GM18507 (cell line): Measurements from ENCODE around the gene CST5.
"Not testable (repeated sequence)": the region's sequence is repeated elsewhere in the genome, so short reads cannot be mapped to it uniquely, and the experiment has no call there.

ENCODE experiments used
- DNase-seq: peaks from one replicate; pipeline ENCODE4 v3.0.0; 2011; ENCODE audit warnings: low read depth; ENCODE audit not compliant: insufficient read length; ENCODE audit errors: extremely low spot score
- FAIRE-seq: peaks from 2 replicates; lab custom pipeline; 2011; peaks lifted over from hg19 to GRCh38; lab: Jason Lieb, UNC

CST5 gene

GRCh38 chr20:23860771-23861170 lies 18.8 kb downstream of the CST5 start:
- DNase-seq, FAIRE-seq: not testable (repeated sequence)

GRCh38 chr20:23857962-23858595 lies 21.5 kb downstream of the CST5 start:
- FAIRE-seq, result no peak
- DNase-seq, result no peak

- FAIRE-seq (no peak), DNase-seq (no peak)
Measured at GRCh38 chr20:23856736-23857135, 22.8 kb downstream of the CST5 start.

GRCh38 chr20:23856226-23856625 lies 23.3 kb downstream of the CST5 start:
- no peak for FAIRE-seq

GRCh38 chr20:23841693-23842092 lies 37.9 kb downstream of the CST5 start:
- no peak for FAIRE-seq
- DNase-seq, result no peak

More at GRCh38 chr20:23856226-23856625, 23.3 kb downstream of the CST5 start:
- no peak for DNase-seq

- FAIRE-seq (no peak), DNase-seq (no peak)
Measured at GRCh38 chr20:23835716-23836115, 43.8 kb downstream of the CST5 start.

GRCh38 chr20:23832775-23833513 lies 46.6 kb downstream of the CST5 start:
- no peak for FAIRE-seq
- DNase-seq, result no peak

GRCh38 chr20:23831961-23832360 lies 47.6 kb downstream of the CST5 start:
- FAIRE-seq, DNase-seq: not testable (repeated sequence)

- FAIRE-seq, result no peak
- DNase-seq, result no peak
Measured at GRCh38 chr20:23826541-23827021, 53.0 kb downstream of the CST5 start, which contains the start of gene CST2. CST2 (minus strand) TSS chr20:23826729; CDS start chr20:23826660, 69 bp downstream.
